HG03439 (cell line): ENCODE measurements around the gene TERF2IP.

Source experiments
- ATAC-seq: cut with Tn5 transposase; IDR thresholded peaks from one replicate; pipeline ENCODE4 v1.9.1; 2021; ENCODE audit warnings: mild to moderate bottlenecking, moderate library complexity; ENCODE audit not compliant: unreplicated experiment

The TERF2IP gene

GRCh38 chr16:75635036-75635435 is 12.5 kb upstream of the TERF2IP start:
- ATAC-seq: no peak

GRCh38 chr16:75640598-75640997 is 7.0 kb upstream of the TERF2IP start:
- no peak for ATAC-seq

- ATAC-seq: no peak
These were observed 3.1 kb upstream of the TERF2IP start for GRCh38 chr16:75644240-75645012.

- ATAC-seq: peak; percentile 20
These were observed 471 bp upstream of the TERF2IP start for GRCh38 chr16:75647112-75647491.

GRCh38 chr16:75648265-75649076 is 898 bp downstream of the TERF2IP start:
- ATAC-seq: peak; percentile 45

GRCh38 chr16:75653922-75654321 is 6.3 kb downstream of the TERF2IP start:
- ATAC-seq: no peak

- ATAC-seq: no peak
These were observed 10.6 kb downstream of the TERF2IP start for GRCh38 chr16:75658175-75658574.

- ATAC-seq: no peak
These were observed 12.7 kb downstream of the TERF2IP start for GRCh38 chr16:75660321-75660720.

- ATAC-seq: no peak
These were observed 13.2 kb downstream of the TERF2IP start for GRCh38 chr16:75660726-75661302.

GRCh38 chr16:75667503-75667902 is 19.9 kb downstream of the TERF2IP start:
- ATAC-seq: no peak

GRCh38 chr16:75676909-75677308 is 29.3 kb downstream of the TERF2IP start, which contains the start of gene CPHXL2:
Gene CPHXL2 (minus strand): TSS chr16:75677009. CDS start chr16:75676999, 10 bp downstream.
- ATAC-seq: no peak

- ATAC-seq: no peak
These were observed 31.8 kb downstream of the TERF2IP start for GRCh38 chr16:75679366-75679765.

GRCh38 chr16:75682308-75682707 is 34.7 kb downstream of the TERF2IP start:
- no peak for ATAC-seq

GRCh38 chr16:75687361-75687760 is 39.8 kb downstream of the TERF2IP start:
- ATAC-seq: no peak

GRCh38 chr16:75695708-75696107 is 48.1 kb downstream of the TERF2IP start:
- no peak for ATAC-seq

- ATAC-seq: no peak
These were observed 50.0 kb downstream of the TERF2IP start for GRCh38 chr16:75697571-75697970.

- ATAC-seq: no peak
These were observed 53.8 kb downstream of the TERF2IP start, which contains the start of gene DUXB for GRCh38 chr16:75701361-75701760. Gene DUXB (minus strand): TSS chr16:75701461. CDS start chr16:75701418, 43 bp downstream.

- ATAC-seq: no peak
These were observed 54.7 kb downstream of the TERF2IP start for GRCh38 chr16:75702242-75702641.

- ATAC-seq: no peak
These were observed 55.7 kb downstream of the TERF2IP start for GRCh38 chr16:75703306-75703705.
